HepG2 (cell line): Measurements from ENCODE around the gene LRRC45. TPM values are rescaled to one million over a fixed set of nuclear protein-coding genes. Genes with fewer than 3 reads are reported as not detected.

Experiments used
- CBX2 ChIP-seq, 2 experiments: fragments of 200-600 bp in 1 of 2; sonication (generic); formaldehyde crosslinking in 1 of 2; IDR thresholded peaks; 2 replicates each; pipeline versions ENCODE4 v1.7.0 to v1.8.1; 2018 to 2022; ENCODE audit warnings: low read depth in 2 of 2, low read length in 1 of 2, mild to moderate bottlenecking in 1 of 2, missing genetic modification reagents in 1 of 2
- ELF1 ChIP-seq: sonication (generic); formaldehyde crosslinking; IDR thresholded peaks from 2 replicates; pipeline ENCODE4 v1.4.0; 2020; ENCODE audit warnings: missing genetic modification reagents
- FLYWCH1 ChIP-seq: sonication (generic); formaldehyde crosslinking; IDR thresholded peaks from 2 replicates; pipeline ENCODE4 v1.8.1; 2023; ENCODE audit warnings: mild to moderate bottlenecking, missing genetic modification reagents
- FOXA1 ChIP-seq, 2 experiments: fragments of 450-650 bp in 1 of 2; sonication (generic) in 1 of 2; formaldehyde crosslinking in 1 of 2; IDR thresholded peaks; 2 replicates each; pipeline versions ENCODE4 v1.4.0 to v1.6.1; 2016 to 2020; ENCODE audit warnings: missing genetic modification reagents in 1 of 2
- ISX ChIP-seq: sonication (generic); formaldehyde crosslinking; conservative IDR thresholded peaks from 2 replicates; pipeline ENCODE4 v1.5.0; 2020; ENCODE audit warnings: missing genetic modification reagents
- KMT2B ChIP-seq: IDR thresholded peaks from 2 replicates; pipeline ENCODE4 v1.6.1; 2016; ENCODE audit warnings: missing genetic modification reagents, missing compliant biosample characterization
- MATR3 ChIP-seq: sonication (generic); formaldehyde crosslinking; IDR thresholded peaks from 2 replicates; pipeline ENCODE4 v1.4.0; 2020; ENCODE audit warnings: missing genetic modification reagents
- MEIS1 ChIP-seq: sonication (generic); formaldehyde crosslinking; IDR thresholded peaks from 2 replicates; pipeline ENCODE4 v1.9.0; 2021; ENCODE audit warnings: mild to moderate bottlenecking, missing genetic modification reagents, moderate library complexity, borderline replicate concordance
- MNT ChIP-seq: fragments of 450-650 bp; IDR thresholded peaks from 2 replicates; pipeline ENCODE4 v1.6.1; 2016
- MXD3 ChIP-seq: IDR thresholded peaks from 2 replicates; pipeline ENCODE4 v1.6.1; 2016; ENCODE audit warnings: mild to moderate bottlenecking, missing biosample characterization, missing genetic modification reagents
- PREB ChIP-seq: sonication (generic); formaldehyde crosslinking; IDR thresholded peaks from 2 replicates; pipeline ENCODE4 v1.4.0; 2020; ENCODE audit warnings: missing genetic modification reagents
- RARA ChIP-seq: IDR thresholded peaks from 2 replicates; pipeline ENCODE4 v1.6.1; 2016; ENCODE audit warnings: missing genetic modification reagents, missing compliant biosample characterization
- SOX6 ChIP-seq, 2 experiments: fragments of 450-650 bp in 1 of 2; sonication (generic) in 1 of 2; formaldehyde crosslinking in 1 of 2; IDR thresholded peaks; 2 replicates each; pipeline versions ENCODE4 v1.4.0 to v1.6.1; 2017 to 2020; ENCODE audit warnings: antibody characterized with exemption in 1 of 2, mild to moderate bottlenecking in 1 of 2, missing genetic modification reagents in 1 of 2
- SSRP1 ChIP-seq: IDR thresholded peaks from 2 replicates; pipeline ENCODE4 v1.6.1; 2016; ENCODE audit warnings: control low read depth
- TAF1 ChIP-seq: sonication (generic); formaldehyde crosslinking; IDR thresholded peaks from 2 replicates; pipeline ENCODE4 v1.4.0; 2020; ENCODE audit warnings: missing genetic modification reagents
- ZNF326 ChIP-seq: sonication (generic); formaldehyde crosslinking; IDR thresholded peaks from 2 replicates; pipeline ENCODE4 v1.4.0; 2020; ENCODE audit warnings: missing genetic modification reagents, borderline replicate concordance
- ZNF329 ChIP-seq: sonication (generic); formaldehyde crosslinking; IDR thresholded peaks from 2 replicates; pipeline ENCODE4 v1.9.0; 2021; ENCODE audit warnings: low read depth, mild to moderate bottlenecking, missing genetic modification reagents
- ZNF337 ChIP-seq: sonication (generic); formaldehyde crosslinking; IDR thresholded peaks from 2 replicates; pipeline ENCODE4 v1.5.1; 2020; ENCODE audit warnings: missing genetic modification reagents, low read depth, mild to moderate bottlenecking, borderline replicate concordance
- ZNF33B ChIP-seq: sonication (generic); formaldehyde crosslinking; IDR thresholded peaks from 2 replicates; pipeline ENCODE4 v1.5.1; 2020; ENCODE audit warnings: mild to moderate bottlenecking, missing genetic modification reagents
- ZNF362 ChIP-seq: sonication (generic); formaldehyde crosslinking; IDR thresholded peaks from 2 replicates; pipeline ENCODE4 v1.4.0; 2020; ENCODE audit warnings: missing genetic modification reagents, mild to moderate bottlenecking, borderline replicate concordance
- ZNF383 ChIP-seq: sonication (generic); formaldehyde crosslinking; IDR thresholded peaks from 2 replicates; pipeline ENCODE4 v1.4.0; 2020; ENCODE audit warnings: missing genetic modification reagents, mild to moderate bottlenecking, borderline replicate concordance
- ZNF629 ChIP-seq: sonication (generic); formaldehyde crosslinking; conservative IDR thresholded peaks from 2 replicates; pipeline ENCODE4 v1.5.0; 2020; ENCODE audit warnings: missing genetic modification reagents
- ZNF710 ChIP-seq: sonication (generic); formaldehyde crosslinking; IDR thresholded peaks from 2 replicates; pipeline ENCODE4 v1.5.0; 2020; ENCODE audit warnings: mild to moderate bottlenecking, missing genetic modification reagents, borderline replicate concordance
- polyA plus RNA-seq, 8 experiments: library from polyadenylated mRNA; depleted of rRNA in 3 of 8; stranded (reverse) in 7 of 8; unstranded in 1 of 8; fragments of >200 nt; fragmentation: Illumina TruSeq in 4 of 8; extraction: Trizol in 4 of 8; gene quantifications; 2 replicates each; pipeline versions ENCODE4 v1.2.1 to v1.2.3, GENCODE V29; 2011 to 2016; ENCODE audit warnings: low read depth in 4 of 8, missing spikeins in 1 of 8, mixed read lengths in 1 of 8; ENCODE audit not compliant: insufficient read depth in 1 of 8
- total RNA-seq, 5 experiments: library from RNA; depleted of rRNA; stranded (reverse); fragments of >200 nt; fragmentation: Illumina TruSeq; extraction: Trizol; gene quantifications; 2 replicates each; pipeline ENCODE4 v1.2.3, GENCODE V29; 2016; ENCODE audit warnings: low read depth in 1 of 5

Gene LRRC45
- total and polyA plus RNA-seq, 2 of the 13 experiments (the other 11 are each of a cell fraction or from before 2014, with no cell fraction given), result 11.6 to 48.1 TPM

GRCh38 chr17:82022981-82023446 is at the start of gene LRRC45 (continued):
- TF ChIP-seq ZNF383 (no peak), PREB (CRISPR knock-in tag) (no peak), RARA (CRISPR knock-in tag) (no peak), FLYWCH1 (CRISPR knock-in tag) (no peak), TAF1 (CRISPR knock-in tag) (no peak), ZNF33B (no peak), ZNF362 (CRISPR knock-in tag) (no peak), ZNF326 (CRISPR knock-in tag) (no peak), ZNF710 (CRISPR knock-in tag) (no peak), ZNF329 (CRISPR knock-in tag) (no peak), SSRP1 (CRISPR knock-in tag) (no peak), ELF1 (peak; percentile 93), MXD3 (CRISPR knock-in tag) (no peak), SOX6 (IDR thresholded peaks at IDR 0.05) (no peak), SOX6 (CRISPR knock-in tag; IDR thresholded peaks at IDR 0.05) (no peak), MNT (peak; percentile 67; the same call in 1 of the 2 replicates), FOXA1 (IDR thresholded peaks at IDR 0.05) (no peak), FOXA1 (CRISPR knock-in tag; IDR thresholded peaks at IDR 0.05) (no peak), ZNF337 (CRISPR knock-in tag) (no peak), ZNF629 (CRISPR knock-in tag) (no peak), KMT2B (CRISPR knock-in tag) (no peak), CBX2 (IDR thresholded peaks at IDR 0.05; ENCODE audit: low read depth, low read length) (no peak), CBX2 (CRISPR knock-in tag; IDR thresholded peaks at IDR 0.05; ENCODE audit: low read depth) (no peak), MATR3 (CRISPR knock-in tag) (no peak), ISX (no peak), MEIS1 (CRISPR knock-in tag) (no peak)
